Medulla oblongata (tissue), 1 donor: ENCODE data around the gene HOXB5.
A peak's percentile ranks its signal among the peaks of the same experiment; 100 is the strongest.

Experiments
- DNase-seq: peaks from one replicate; pipeline ENCODE4 v3.0.0-alpha.2; 2015; ENCODE audit errors: extremely low spot score

The HOXB5 gene

GRCh38 chr17:48589060-48589830 is 4.3 kb downstream of the HOXB5 start:
- DNase-seq = no peak

GRCh38 chr17:48588528-48588927 is 5.1 kb downstream of the HOXB5 start:
- DNase-seq = no peak

- no peak for DNase-seq
These were observed 5.5 kb downstream of the HOXB5 start for GRCh38 chr17:48588074-48588415.

GRCh38 chr17:48587276-48588073 is 6.1 kb downstream of the HOXB5 start:
- DNase-seq = no peak

GRCh38 chr17:48586355-48587258 is 7.0 kb downstream of the HOXB5 start:
- DNase-seq = no peak

GRCh38 chr17:48584223-48584741 is 9.3 kb downstream of the HOXB5 start:
- no peak for DNase-seq

GRCh38 chr17:48583708-48584222 is 9.8 kb downstream of the HOXB5 start:
- no peak for DNase-seq

- DNase-seq = no peak
These were observed 10.9 kb downstream of the HOXB5 start for GRCh38 chr17:48582750-48583069.

GRCh38 chr17:48579760-48580554 is 13.6 kb downstream of the HOXB5 start:
- DNase-seq = no peak

- no peak for DNase-seq
These were observed 14.2 kb downstream of the HOXB5 start for GRCh38 chr17:48579471-48579759.

GRCh38 chr17:48578616-48579470 is 14.7 kb downstream of the HOXB5 start:
- no peak for DNase-seq

- DNase-seq = peak; percentile 82
These were observed 15.5 kb downstream of the HOXB5 start, which contains the start of gene HOXB4 for GRCh38 chr17:48577946-48578615. TSS of gene HOXB4 (minus strand) at chr17:48578350. CDS start at chr17:48578319, 31 bp downstream.

GRCh38 chr17:48577330-48577945 is 16.1 kb downstream of the HOXB5 start:
- no peak for DNase-seq

GRCh38 chr17:48576479-48577309 is 16.9 kb downstream of the HOXB5 start:
- DNase-seq = no peak

- DNase-seq = peak; percentile 70
These were observed 17.7 kb downstream of the HOXB5 start for GRCh38 chr17:48575673-48576478.

GRCh38 chr17:48575066-48575582 is 18.5 kb downstream of the HOXB5 start:
- no peak for DNase-seq

GRCh38 chr17:48574505-48575065 is 19.0 kb downstream of the HOXB5 start:
- no peak for DNase-seq
